Peyer's patch (tissue), 4 donors: ENCODE results near the gene CRNKL1.

Source experiments
- CTCF ChIP-seq, 6 experiments: fragments of 450-650 bp in 4 of 6; fragments of 200-600 bp in 2 of 6; sonication (generic) in 1 of 6; IDR thresholded peaks; one replicate each; pipeline ENCODE4 v1.5.1; 2017 to 2019; ENCODE audit warnings: antibody characterized with exemption in 6 of 6, mild to moderate bottlenecking in 3 of 6, moderate library complexity in 1 of 6
- POLR2A ChIP-seq, 2 donors: fragments of 450-650 bp; IDR thresholded peaks; one replicate each; pipeline ENCODE4 v1.5.1; 2017; ENCODE audit warnings: antibody characterized with exemption in 2 of 2, mild to moderate bottlenecking in 2 of 2, moderate library complexity in 2 of 2

DNA sequence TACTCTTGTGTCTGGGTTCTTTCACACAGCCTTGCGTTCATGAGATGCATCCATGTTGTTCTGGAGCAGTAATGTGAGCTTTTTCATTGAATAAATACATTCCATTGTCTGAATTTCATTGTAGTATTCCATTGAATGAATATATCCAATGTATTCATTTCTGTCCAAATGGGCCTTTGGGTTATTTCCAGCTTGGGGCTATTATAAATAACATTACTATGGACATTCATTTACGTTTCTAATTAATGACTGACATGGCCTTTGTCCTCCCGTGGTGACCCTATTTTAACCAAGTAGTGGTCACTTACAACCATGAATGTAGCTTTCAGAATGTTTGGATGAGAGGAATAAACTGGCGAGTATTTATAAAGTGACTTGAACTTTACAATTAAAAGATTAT lies 65.2 kb downstream of the CRNKL1 start:
- TF ChIP-seq CTCF (IDR thresholded peaks at IDR 0.05) (no peak), POLR2A (IDR thresholded peaks at IDR 0.05) (no peak)
